ENCODE data around the gene PLEKHS1.

DNA sequence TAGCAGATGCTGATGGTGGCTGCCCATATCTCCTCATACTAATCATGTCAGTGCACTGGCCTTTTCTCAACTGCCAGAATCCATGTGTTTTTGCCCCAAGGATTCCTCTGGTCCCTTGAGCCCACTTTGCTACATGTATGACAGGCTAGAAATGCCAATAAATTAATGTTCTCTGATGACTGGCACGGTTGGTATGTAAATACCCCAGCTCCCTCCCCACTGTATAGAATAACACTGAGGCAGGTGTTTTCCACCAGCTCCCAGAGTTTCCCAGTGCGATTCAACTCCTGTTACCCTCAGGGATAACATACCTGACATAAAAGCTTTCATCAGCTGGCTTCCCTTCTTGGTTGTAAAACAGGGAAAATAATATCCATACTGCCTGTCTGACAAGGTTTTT is 9.0 kb upstream of the PLEKHS1 start:
- TF ChIP-seq RXRA (IDR thresholded peaks at IDR 0.05) (no peak), REST (IDR thresholded peaks at IDR 0.05) (no peak)

All from liver (tissue), 2 donors.